Thyroid gland (tissue), 4 donors: ENCODE measurements around the gene ZIC5. TPM values are rescaled to one million over a fixed set of nuclear protein-coding genes. Genes with fewer than 3 reads are reported as not detected.

Source experiments
- DNase-seq, 2 donors: peaks; one replicate each; pipeline ENCODE4 v3.0.0-alpha.2; 2019
- H3K27ac ChIP-seq, 3 donors: fragments of 200-600 bp; sonication (generic); 1 replicate in 2 of 3; 2 replicates in 1 of 3; pipeline ENCODE4 v1.5.1; 2016 to 2019; ENCODE audit warnings: mild to moderate bottlenecking in 1 of 3, moderate library complexity in 1 of 3
- H3K27me3 ChIP-seq: fragments of 200-600 bp; sonication (generic); one replicate; pipeline ENCODE4 v1.5.1; 2019
- H3K36me3 ChIP-seq, 2 donors: fragments of 200-600 bp; sonication (generic); one replicate each; pipeline ENCODE4 v1.5.1; 2016 to 2019
- H3K4me1 ChIP-seq, 2 donors: fragments of 200-600 bp; sonication (generic); one replicate each; pipeline ENCODE4 v1.5.1; 2017 to 2019
- H3K4me3 ChIP-seq, 3 donors: fragments of 200-600 bp; sonication (generic); replicated peaks in 1 of 3; 1 replicate in 2 of 3; 2 replicates in 1 of 3; pipeline ENCODE4 v1.5.1; 2016; ENCODE audit warnings: mild to moderate bottlenecking in 1 of 3
- H3K9me3 ChIP-seq: fragments of 200-600 bp; sonication (generic); one replicate; pipeline ENCODE4 v1.5.1; 2017
- POLR2A ChIP-seq, 2 donors: fragments of 450-650 bp; IDR thresholded peaks; one replicate each; pipeline ENCODE4 v1.6.1; 2017; ENCODE audit warnings: antibody characterized with exemption in 2 of 2, mild to moderate bottlenecking in 2 of 2, moderate library complexity in 1 of 2
- WGBS, 2 donors: methylation state at CpG; one replicate each; pipeline ENCODE4 v1.1.5; 2017; 5-methylcytosine and 5-hydroxymethylcytosine counted together
- intact Hi-C: fragments of 100-400 bp; cut with DNase I; formaldehyde crosslinking; loops from one replicate; pipeline ENCODE4 v1.15.1; 2023
- total RNA-seq, 4 donors: library from RNA; depleted of rRNA; stranded (reverse); fragments of >200 nt; gene quantifications; one replicate each; pipeline ENCODE4 v1.2.3, GENCODE V29; 2016
- TF ChIP-seq, protein P1 (sequence below), 6 experiments: fragments of 200-600 bp in 3 of 6; fragments of 450-650 bp in 3 of 6; sonication (generic) in 3 of 6; IDR thresholded peaks; one replicate each; pipeline ENCODE4 v1.5.1; 2016 to 2019; ENCODE audit warnings: antibody characterized with exemption in 6 of 6, mild to moderate bottlenecking in 2 of 6, inconsistent platforms in 1 of 6, moderate library complexity in 1 of 6

The ZIC5 gene
- total RNA-seq, 4 donors from 2014 or later = not detected

DNA sequence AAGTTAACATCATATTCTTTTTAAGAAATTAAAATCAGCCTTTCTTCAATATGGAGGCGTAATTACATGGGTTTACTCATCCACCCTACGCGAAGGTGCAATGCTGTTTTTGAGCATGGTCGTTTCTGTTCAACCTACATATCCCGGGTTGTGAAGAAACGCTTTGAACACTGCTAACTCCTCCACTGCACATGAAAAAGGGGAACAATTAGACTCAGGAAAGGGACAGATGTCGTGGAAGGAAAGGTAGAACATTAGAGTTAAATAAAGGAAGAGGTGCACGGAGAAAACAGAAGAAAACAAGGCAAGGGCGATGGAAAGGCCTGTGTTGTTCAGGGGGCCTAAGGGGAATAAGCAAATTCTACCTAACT, 4.1 kb downstream of the ZIC5 start:
- 58 to 59% methylated on average over 9 of the region's 9 CpGs for WGBS, 2 donors
- intact Hi-C loops = no loop called here
- Histone ChIP-seq H3K9me3 (no peaks in the 10 kb centered on the region), H3K36me3 (no peaks in the 10 kb centered on the region), H3K27me3 (peaks cover 57% of the 10 kb centered on the region), H3K4me3 (no peak overlapping the region), H3K27ac (no peak overlapping the region), H3K4me1 (peaks cover 20 to 35% of the 10 kb centered on the region in 2 donors)
- no peak for DNase-seq
- TF ChIP-seq POLR2A (IDR thresholded peaks at IDR 0.05) = no peak
- TF ChIP-seq, protein P1, sequence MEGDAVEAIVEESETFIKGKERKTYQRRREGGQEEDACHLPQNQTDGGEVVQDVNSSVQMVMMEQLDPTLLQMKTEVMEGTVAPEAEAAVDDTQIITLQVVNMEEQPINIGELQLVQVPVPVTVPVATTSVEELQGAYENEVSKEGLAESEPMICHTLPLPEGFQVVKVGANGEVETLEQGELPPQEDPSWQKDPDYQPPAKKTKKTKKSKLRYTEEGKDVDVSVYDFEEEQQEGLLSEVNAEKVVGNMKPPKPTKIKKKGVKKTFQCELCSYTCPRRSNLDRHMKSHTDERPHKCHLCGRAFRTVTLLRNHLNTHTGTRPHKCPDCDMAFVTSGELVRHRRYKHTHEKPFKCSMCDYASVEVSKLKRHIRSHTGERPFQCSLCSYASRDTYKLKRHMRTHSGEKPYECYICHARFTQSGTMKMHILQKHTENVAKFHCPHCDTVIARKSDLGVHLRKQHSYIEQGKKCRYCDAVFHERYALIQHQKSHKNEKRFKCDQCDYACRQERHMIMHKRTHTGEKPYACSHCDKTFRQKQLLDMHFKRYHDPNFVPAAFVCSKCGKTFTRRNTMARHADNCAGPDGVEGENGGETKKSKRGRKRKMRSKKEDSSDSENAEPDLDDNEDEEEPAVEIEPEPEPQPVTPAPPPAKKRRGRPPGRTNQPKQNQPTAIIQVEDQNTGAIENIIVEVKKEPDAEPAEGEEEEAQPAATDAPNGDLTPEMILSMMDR (IDR thresholded peaks at IDR 0.05) = no peak

DNA sequence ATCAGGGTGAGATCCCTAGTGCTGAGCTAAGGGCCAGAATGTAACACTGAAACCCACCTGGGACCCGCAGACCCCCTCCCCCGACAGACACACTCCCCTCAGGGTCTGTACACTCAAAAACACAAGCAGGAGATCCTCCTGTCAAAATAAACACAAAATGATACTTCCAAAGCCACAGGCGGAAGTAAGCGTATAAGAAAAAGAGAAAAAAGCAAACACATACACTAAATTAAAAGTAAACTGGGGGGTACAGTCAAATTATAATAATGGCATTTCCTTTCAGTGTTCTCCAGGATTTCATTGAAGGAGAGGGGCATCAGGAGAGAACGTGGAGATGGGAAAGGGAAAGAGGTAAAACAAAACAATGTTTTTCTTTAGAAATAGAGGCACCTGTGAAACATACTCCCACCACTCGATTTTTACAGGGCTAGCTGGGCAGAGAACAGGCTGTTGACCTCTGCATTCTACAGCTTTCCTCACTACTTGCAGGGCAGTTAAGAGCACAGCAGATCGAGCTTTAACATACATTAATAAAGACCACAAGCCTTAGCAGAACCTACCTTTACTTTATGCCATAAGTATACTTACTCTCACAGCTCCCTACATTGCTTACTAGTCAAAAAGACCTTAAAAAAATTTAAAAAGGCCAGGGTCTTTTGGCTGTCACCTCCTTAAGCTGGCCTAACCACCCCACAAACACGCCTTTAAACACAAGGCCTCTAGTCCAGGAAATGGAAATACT, 5.3 kb downstream of the ZIC5 start:
- Histone ChIP-seq H3K36me3 (no peaks in the 10 kb centered on the region), H3K4me3 (no peak overlapping the region), H3K27me3 (peaks cover 54% of the 10 kb centered on the region), H3K9me3 (no peaks in the 10 kb centered on the region), H3K4me1 (peaks cover 20 to 31% of the 10 kb centered on the region in 2 donors), H3K27ac (no peak overlapping the region)
- 67 to 75% methylated on average over 8 of the region's 8 CpGs for WGBS, 2 donors
- no peak for TF ChIP-seq POLR2A (IDR thresholded peaks at IDR 0.05)
- TF ChIP-seq, protein P1 (IDR thresholded peaks at IDR 0.05) = no peak
- intact Hi-C loops = no loop called here
- DNase-seq = no peak

- TF ChIP-seq, protein P1 (IDR thresholded peaks at IDR 0.05) = no peak
- TF ChIP-seq POLR2A (IDR thresholded peaks at IDR 0.05) = no peak
- Histone ChIP-seq H3K36me3 (no peaks in the 10 kb centered on the region), H3K27me3 (peaks cover 51% of the 10 kb centered on the region), H3K9me3 (no peaks in the 10 kb centered on the region), H3K4me3 (no peak overlapping the region), H3K27ac (no peak overlapping the region), H3K4me1 (peaks cover 20 to 25% of the 10 kb centered on the region in 2 donors)
- 81 to 84% methylated on average over 9 of the region's 9 CpGs for WGBS, 2 donors
- intact Hi-C loops = no loop called here
- DNase-seq = no peak
Measured at GRCh38 chr13:99965329-99966000, 6.1 kb downstream of the ZIC5 start.

- no peak overlapping the region for H3K4me3 ChIP-seq
- intact Hi-C loops = no loop called here
- DNase-seq = no peak
- H3K27ac ChIP-seq = no peak overlapping the region
- no peaks in the 10 kb centered on the region for H3K36me3 ChIP-seq
- H3K27me3 ChIP-seq = peaks cover 56% of the 10 kb centered on the region
- TF ChIP-seq, protein P1 (IDR thresholded peaks at IDR 0.05) = no peak
- TF ChIP-seq POLR2A (IDR thresholded peaks at IDR 0.05) = no peak
- no peaks in the 10 kb centered on the region for H3K9me3 ChIP-seq
- 58 to 66% methylated on average over 3 of the region's 3 CpGs for WGBS, 2 donors
- H3K4me1 ChIP-seq = peaks cover 19 to 23% of the 10 kb centered on the region in 2 donors
Measured at GRCh38 chr13:99963816-99964339, 7.7 kb downstream of the ZIC5 start.

DNA sequence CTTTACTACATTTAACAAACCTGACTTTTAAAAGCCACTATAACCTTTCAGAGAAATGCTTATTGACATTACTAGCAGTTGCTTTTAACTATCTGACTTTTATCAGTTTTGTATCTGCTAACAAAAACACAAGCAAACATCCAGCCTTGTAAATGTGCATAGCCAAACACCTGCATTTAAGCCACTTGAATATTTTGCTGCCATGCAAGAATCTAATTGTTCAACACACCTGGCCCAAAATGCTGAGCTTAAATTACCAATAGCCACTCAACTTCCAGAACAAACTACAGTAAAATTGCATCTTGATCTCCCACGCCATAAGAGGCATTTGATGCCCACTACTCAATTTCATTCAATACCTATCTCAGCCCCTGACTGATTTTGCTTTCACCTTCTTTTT, 9.3 kb downstream of the ZIC5 start:
- DNase-seq = no peak
- WGBS, 2 donors = 46 to 67% methylated on average over 1 of the region's 1 CpG
- H3K4me1 ChIP-seq = peaks cover 10 to 15% of the 10 kb centered on the region in 2 donors
- H3K4me3 ChIP-seq = no peak overlapping the region
- intact Hi-C loops = no loop called here
- TF ChIP-seq, protein P1 (IDR thresholded peaks at IDR 0.05) = no peak
- no peak for TF ChIP-seq POLR2A (IDR thresholded peaks at IDR 0.05)
- no peaks in the 10 kb centered on the region for H3K9me3 ChIP-seq
- H3K36me3 ChIP-seq = no peaks in the 10 kb centered on the region
- H3K27ac ChIP-seq = no peak overlapping the region
- H3K27me3 ChIP-seq = peaks cover 58% of the 10 kb centered on the region
